Liver (tissue), 9 donors: Measurements from ENCODE around the gene FOXF2. TPM values are rescaled to one million over a fixed set of nuclear protein-coding genes. Genes with fewer than 3 reads are reported as not detected.

ENCODE experiments used
- DNase-seq: peaks from one replicate; pipeline ENCODE4 v3.0.0-alpha.2; 2017; ENCODE audit warnings: low spot score
- H3K27ac ChIP-seq, 2 donors: one replicate each; pipeline ENCODE4 v1.7.0; 2013; ENCODE audit warnings: inconsistent platforms in 2 of 2, low read length in 2 of 2, control low read depth in 1 of 2, low read depth in 1 of 2, mild to moderate bottlenecking in 1 of 2
- H3K27me3 ChIP-seq, 4 donors: one replicate each; pipeline versions ENCODE4 v1.6.1 to v1.7.0; 2013; ENCODE audit warnings: low read length in 3 of 4, inconsistent platforms in 1 of 4, mild to moderate bottlenecking in 1 of 4, moderate library complexity in 1 of 4; ENCODE audit not compliant: control insufficient read depth in 4 of 4, insufficient read depth in 4 of 4
- H3K36me3 ChIP-seq, 4 donors: one replicate each; pipeline versions ENCODE4 v1.6.1 to v1.7.0; 2013; ENCODE audit warnings: low read length in 3 of 4, mild to moderate bottlenecking in 3 of 4, low read depth in 1 of 4, moderate library complexity in 1 of 4; ENCODE audit not compliant: control insufficient read depth in 4 of 4, insufficient read depth in 3 of 4
- H3K4me1 ChIP-seq, 4 donors: one replicate each; pipeline versions ENCODE4 v1.6.1 to v1.7.0; 2013; ENCODE audit warnings: low read length in 3 of 4, mild to moderate bottlenecking in 3 of 4, moderate library complexity in 1 of 4; ENCODE audit not compliant: control insufficient read depth in 4 of 4, insufficient read depth in 4 of 4
- H3K4me3 ChIP-seq, 3 donors: one replicate each; pipeline versions ENCODE4 v1.6.1 to v1.7.0; 2013; ENCODE audit warnings: low read length in 3 of 3, control low read depth in 1 of 3, low read depth in 1 of 3, mild to moderate bottlenecking in 1 of 3
- H3K9ac ChIP-seq, 2 donors: one replicate each; pipeline ENCODE4 v1.7.0; 2013; ENCODE audit warnings: low read length in 2 of 2, mild to moderate bottlenecking in 2 of 2, moderate library complexity in 2 of 2, control low read depth in 1 of 2, low read depth in 1 of 2
- H3K9me3 ChIP-seq, 4 donors: one replicate each; pipeline versions ENCODE4 v1.6.1 to v1.7.0; 2013; ENCODE audit warnings: low read length in 3 of 4; ENCODE audit not compliant: control insufficient read depth in 4 of 4
- FOXA2 ChIP-seq: IDR thresholded peaks from 2 replicates; pipeline ENCODE4 v1.6.1; 2016; ENCODE audit warnings: antibody characterized with exemption
- NR2F2 ChIP-seq: IDR thresholded peaks from 2 replicates; pipeline ENCODE4 v1.6.1; 2016; ENCODE audit warnings: antibody characterized with exemption
- RAD21 ChIP-seq, 2 donors: IDR thresholded peaks; 2 replicates each; pipeline ENCODE4 v1.6.1; 2016; ENCODE audit warnings: antibody characterized with exemption in 2 of 2, mild to moderate bottlenecking in 2 of 2
- REST ChIP-seq: IDR thresholded peaks from 2 replicates; pipeline ENCODE4 v1.6.1; 2016; ENCODE audit warnings: antibody characterized with exemption, mild to moderate bottlenecking
- RXRA ChIP-seq, 2 donors: IDR thresholded peaks; 2 replicates each; pipeline ENCODE4 v1.6.1; 2017 to 2018; ENCODE audit warnings: antibody characterized with exemption in 2 of 2, mild to moderate bottlenecking in 1 of 2
- YY1 ChIP-seq: IDR thresholded peaks from 2 replicates; pipeline ENCODE4 v1.6.1; 2016; ENCODE audit warnings: antibody characterized with exemption, mild to moderate bottlenecking
- WGBS: extraction: QIAGEN DNeasy Blood & Tissue Kit; methylation state at CpG from one replicate; pipeline ENCODE4 v1.1.7; 2013; 5-methylcytosine and 5-hydroxymethylcytosine counted together
- polyA plus RNA-seq, 2 donors: library from polyadenylated mRNA; stranded (reverse) in 1 of 2; unstranded in 1 of 2; fragments of 200-250 nt in 1 of 2; fragments of >200 nt in 1 of 2; fragmentation: Nextera tagmentation in 1 of 2; extraction: Ambion mirVana in 1 of 2; gene quantifications; one replicate each; pipeline versions ENCODE4 v1.2.1 to v1.2.3, GENCODE V29; 2013 to 2015
- total RNA-seq, 2 donors: library from RNA; depleted of rRNA; stranded (reverse); fragments of >200 nt; gene quantifications; one replicate each; pipeline ENCODE4 v1.2.3, GENCODE V29; 2014
- TF ChIP-seq, protein P1 (sequence below): IDR thresholded peaks from 2 replicates; pipeline ENCODE4 v1.6.1; 2016; ENCODE audit warnings: antibody characterized with exemption
- TF ChIP-seq, protein P2 (sequence below): IDR thresholded peaks from 2 replicates; pipeline ENCODE4 v1.6.1; 2016; ENCODE audit warnings: antibody characterized with exemption
- TF ChIP-seq, protein P3 (sequence below): fragments of 150-350 bp; IDR thresholded peaks from 2 replicates; pipeline ENCODE4 v1.5.1; 2017; ENCODE audit warnings: improper control_type of control experiment, low read depth, low read length; ENCODE audit not compliant: missing input control
- donor health status: healthy.
- donor health status: healthy.
- donor health status: healthy.
- donor health status: healthy.
- donor health status: healthy.

Gene FOXF2
- total and polyA plus RNA-seq, 4 donors = 0.05 TPM; not detected in 3

DNA sequence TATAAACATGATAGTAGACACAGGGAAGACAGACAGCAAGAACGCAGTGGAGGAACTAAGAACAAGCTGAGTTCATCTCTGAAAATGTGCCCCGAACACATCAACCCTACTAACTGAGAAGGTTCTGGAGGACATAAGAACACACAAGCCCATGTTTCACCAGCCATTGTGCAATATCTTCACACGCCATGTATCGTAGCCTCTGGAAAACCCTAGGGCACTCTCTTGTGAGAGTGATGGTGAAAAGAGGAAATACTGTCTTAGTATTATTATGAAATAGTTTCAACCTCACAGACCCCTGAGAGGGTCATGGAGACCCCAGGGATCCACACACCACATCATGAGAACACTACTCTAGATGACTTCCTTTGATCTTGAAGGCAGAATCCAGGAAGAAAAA lies 26.1 kb upstream of the FOXF2 start (continued):
- no peak for TF ChIP-seq REST
- TF ChIP-seq YY1 = no peak
- TF ChIP-seq FOXA2 = no peak

GRCh38 chr6:1363729-1364572 lies 25.4 kb upstream of the FOXF2 start:
- Histone ChIP-seq H3K27me3 (peaks cover 0 to 5% (median 3%) of the 10 kb centered on the region in 4 donors), H3K4me1 (no peaks in the 10 kb centered on the region), H3K9ac (no peak overlapping the region), H3K27ac (no peak overlapping the region), H3K36me3 (no peaks in the 10 kb centered on the region), H3K4me3 (no peak overlapping the region), H3K9me3 (no peaks in the 10 kb centered on the region)
- no peak for DNase-seq
- TF ChIP-seq, protein P1, sequence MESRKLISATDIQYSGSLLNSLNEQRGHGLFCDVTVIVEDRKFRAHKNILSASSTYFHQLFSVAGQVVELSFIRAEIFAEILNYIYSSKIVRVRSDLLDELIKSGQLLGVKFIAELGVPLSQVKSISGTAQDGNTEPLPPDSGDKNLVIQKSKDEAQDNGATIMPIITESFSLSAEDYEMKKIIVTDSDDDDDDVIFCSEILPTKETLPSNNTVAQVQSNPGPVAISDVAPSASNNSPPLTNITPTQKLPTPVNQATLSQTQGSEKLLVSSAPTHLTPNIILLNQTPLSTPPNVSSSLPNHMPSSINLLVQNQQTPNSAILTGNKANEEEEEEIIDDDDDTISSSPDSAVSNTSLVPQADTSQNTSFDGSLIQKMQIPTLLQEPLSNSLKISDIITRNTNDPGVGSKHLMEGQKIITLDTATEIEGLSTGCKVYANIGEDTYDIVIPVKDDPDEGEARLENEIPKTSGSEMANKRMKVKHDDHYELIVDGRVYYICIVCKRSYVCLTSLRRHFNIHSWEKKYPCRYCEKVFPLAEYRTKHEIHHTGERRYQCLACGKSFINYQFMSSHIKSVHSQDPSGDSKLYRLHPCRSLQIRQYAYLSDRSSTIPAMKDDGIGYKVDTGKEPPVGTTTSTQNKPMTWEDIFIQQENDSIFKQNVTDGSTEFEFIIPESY = no peak
- TF ChIP-seq, protein P2, sequence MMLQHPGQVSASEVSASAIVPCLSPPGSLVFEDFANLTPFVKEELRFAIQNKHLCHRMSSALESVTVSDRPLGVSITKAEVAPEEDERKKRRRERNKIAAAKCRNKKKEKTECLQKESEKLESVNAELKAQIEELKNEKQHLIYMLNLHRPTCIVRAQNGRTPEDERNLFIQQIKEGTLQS = no peak
- TF ChIP-seq REST (no peak), RAD21 (IDR thresholded peaks at IDR 0.05) (peak; percentile 43 to 55), RXRA (IDR thresholded peaks at IDR 0.05) (no peak), NR2F2 (peak; percentile 22)
- TF ChIP-seq, protein P3, sequence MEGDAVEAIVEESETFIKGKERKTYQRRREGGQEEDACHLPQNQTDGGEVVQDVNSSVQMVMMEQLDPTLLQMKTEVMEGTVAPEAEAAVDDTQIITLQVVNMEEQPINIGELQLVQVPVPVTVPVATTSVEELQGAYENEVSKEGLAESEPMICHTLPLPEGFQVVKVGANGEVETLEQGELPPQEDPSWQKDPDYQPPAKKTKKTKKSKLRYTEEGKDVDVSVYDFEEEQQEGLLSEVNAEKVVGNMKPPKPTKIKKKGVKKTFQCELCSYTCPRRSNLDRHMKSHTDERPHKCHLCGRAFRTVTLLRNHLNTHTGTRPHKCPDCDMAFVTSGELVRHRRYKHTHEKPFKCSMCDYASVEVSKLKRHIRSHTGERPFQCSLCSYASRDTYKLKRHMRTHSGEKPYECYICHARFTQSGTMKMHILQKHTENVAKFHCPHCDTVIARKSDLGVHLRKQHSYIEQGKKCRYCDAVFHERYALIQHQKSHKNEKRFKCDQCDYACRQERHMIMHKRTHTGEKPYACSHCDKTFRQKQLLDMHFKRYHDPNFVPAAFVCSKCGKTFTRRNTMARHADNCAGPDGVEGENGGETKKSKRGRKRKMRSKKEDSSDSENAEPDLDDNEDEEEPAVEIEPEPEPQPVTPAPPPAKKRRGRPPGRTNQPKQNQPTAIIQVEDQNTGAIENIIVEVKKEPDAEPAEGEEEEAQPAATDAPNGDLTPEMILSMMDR = peak; percentile 23
- WGBS = 53% methylated on average over 16 of the region's 16 CpGs
